Neural cell (in vitro differentiated cells): ENCODE measurements around the gene GMDS. TPM values are rescaled to one million over a fixed set of nuclear protein-coding genes. Genes with fewer than 3 reads are reported as not detected.

ENCODE experiments used
- H2AFZ ChIP-seq: fragments of 200-600, 300-800 bp; sonication (generic), shearing (Covaris generic); 2 replicates; pipeline ENCODE4 v1.6.0; 2014; ENCODE audit warnings: low read depth, mild to moderate bottlenecking, antibody characterized with exemption, low read length, moderate library complexity
- H3F3A ChIP-seq: fragments of 200-600 bp; shearing (Covaris generic); 2 replicates; pipeline ENCODE4 v1.6.1; 2016; ENCODE audit warnings: mild to moderate bottlenecking, moderate library complexity, mixed read lengths, antibody characterized with exemption, low read length; ENCODE audit not compliant: insufficient read depth, poor library complexity, severe bottlenecking
- H3K27ac ChIP-seq: fragments of 200-600, 300-800 bp; sonication (generic), shearing (Covaris generic); 2 replicates; pipeline ENCODE4 v1.5.1; 2014; ENCODE audit warnings: mild to moderate bottlenecking, low read length, moderate library complexity
- H3K27me3 ChIP-seq: fragments of 300-800, 200-600 bp; sonication (generic), shearing (Covaris generic); 2 replicates; pipeline ENCODE4 v1.6.0; 2014; ENCODE audit warnings: mild to moderate bottlenecking, low read depth, low read length, moderate library complexity; ENCODE audit not compliant: insufficient read depth
- H3K36me3 ChIP-seq: fragments of 300-800, 200-600 bp; sonication (generic), shearing (Covaris generic); 2 replicates; pipeline ENCODE4 v1.5.1; 2014; ENCODE audit warnings: mild to moderate bottlenecking, antibody characterized with exemption, low read length, moderate library complexity; ENCODE audit not compliant: insufficient read depth
- H3K4me2 ChIP-seq: fragments of 300-800, 200-600 bp; sonication (generic), shearing (Covaris generic); 2 replicates; pipeline ENCODE4 v1.6.0; 2014; ENCODE audit warnings: mild to moderate bottlenecking, low read length
- H3K4me3 ChIP-seq: fragments of 300-800, 200-600 bp; sonication (generic), shearing (Covaris generic); 2 replicates; pipeline ENCODE4 v1.5.1; 2014; ENCODE audit warnings: mild to moderate bottlenecking, low read length, moderate library complexity
- H3K79me2 ChIP-seq: fragments of 200-600 bp; shearing (Covaris generic); replicated peaks from 2 replicates; pipeline ENCODE4 v1.6.0; 2014; ENCODE audit warnings: mild to moderate bottlenecking, low read length, moderate library complexity; ENCODE audit not compliant: insufficient read depth
- H3K9ac ChIP-seq: fragments of 300-800, 200-600 bp; sonication (generic), shearing (Covaris generic); 2 replicates; pipeline ENCODE4 v1.6.1; 2016; ENCODE audit warnings: mild to moderate bottlenecking, low read length, mixed read lengths
- H3K9me2 ChIP-seq: fragments of 200-600 bp; shearing (Covaris generic); 2 replicates; pipeline ENCODE4 v1.6.1; 2016; ENCODE audit warnings: mild to moderate bottlenecking, low read length, mixed read lengths; ENCODE audit not compliant: insufficient read depth
- H3K9me3 ChIP-seq: fragments of 200-600, 300-800 bp; sonication (generic), shearing (Covaris generic); 2 replicates; pipeline ENCODE4 v1.6.1; 2016; ENCODE audit warnings: mild to moderate bottlenecking, mixed run types, low read length, moderate library complexity, mixed read lengths
- H4K20me1 ChIP-seq: fragments of 200-600 bp; shearing (Covaris generic); 2 replicates; pipeline ENCODE4 v1.6.1; 2016; ENCODE audit warnings: mild to moderate bottlenecking, mixed run types; ENCODE audit not compliant: insufficient read depth
- EP300 ChIP-seq: fragments of 450-650 bp; conservative IDR thresholded peaks from 2 replicates; pipeline ENCODE4 v1.6.1; 2014; ENCODE audit warnings: antibody characterized with exemption, mild to moderate bottlenecking, moderate library complexity; ENCODE audit not compliant: poor library complexity, severe bottlenecking
- EZH2 ChIP-seq: fragments of 200-600, 300-800 bp; shearing (Covaris generic), sonication (generic); IDR thresholded peaks from 2 replicates; pipeline ENCODE4 v1.6.1; 2014; ENCODE audit warnings: antibody characterized with exemption, low read length, borderline replicate concordance, mild to moderate bottlenecking; ENCODE audit not compliant: insufficient read depth, poor library complexity, severe bottlenecking
- MXI1 ChIP-seq: fragments of 450-650 bp; conservative IDR thresholded peaks from 2 replicates; pipeline ENCODE4 v1.6.1; 2014; ENCODE audit warnings: antibody characterized with exemption, mild to moderate bottlenecking; ENCODE audit not compliant: poor library complexity, severe bottlenecking
- POLR2AphosphoS5 ChIP-seq: IDR thresholded peaks from 2 replicates; pipeline ENCODE4 v1.6.1; 2012
- RAD21 ChIP-seq: fragments of 450-650 bp; conservative IDR thresholded peaks from 2 replicates; pipeline ENCODE4 v1.6.1; 2014; ENCODE audit warnings: antibody characterized with exemption, mild to moderate bottlenecking, moderate library complexity
- SMC3 ChIP-seq: fragments of 450-650 bp; conservative IDR thresholded peaks from 2 replicates; pipeline ENCODE4 v1.6.1; 2014; ENCODE audit warnings: antibody characterized with exemption, mild to moderate bottlenecking, moderate library complexity; ENCODE audit not compliant: poor library complexity
- TAF1 ChIP-seq: IDR thresholded peaks from 2 replicates; pipeline ENCODE4 v1.6.1; 2012; ENCODE audit warnings: low read depth
- polyA plus RNA-seq: library from polyadenylated mRNA; depleted of rRNA; stranded (reverse); fragments of >200 nt; gene quantifications from 2 replicates; pipeline ENCODE4 v1.2.3, GENCODE V29; 2014
- TF ChIP-seq, protein P1 (sequence below): fragments of 450-650 bp; IDR thresholded peaks from 2 replicates; pipeline ENCODE4 v1.5.1; 2014; ENCODE audit warnings: antibody characterized with exemption, mild to moderate bottlenecking, moderate library complexity; ENCODE audit not compliant: poor library complexity, severe bottlenecking
- TF ChIP-seq, protein P2 (sequence below): IDR thresholded peaks from 2 replicates; pipeline ENCODE4 v1.6.1; 2012; ENCODE audit warnings: borderline replicate concordance

Gene GMDS
- polyA plus RNA-seq, 1 donor from 2014 or later: 11.4 TPM

GRCh38 chr6:2179950-2180349 is 65.5 kb downstream of the GMDS start:
- H4K20me1 ChIP-seq: no peaks in the 10 kb centered on the region
- H3K79me2 ChIP-seq: no peaks in the 10 kb centered on the region
- H3K27ac ChIP-seq: no peak overlapping the region
- H3K9ac ChIP-seq: no peak overlapping the region
- no peak overlapping the region for H3K4me2 ChIP-seq
- no peaks in the 10 kb centered on the region for H3K27me3 ChIP-seq
- no peaks in the 10 kb centered on the region for H3K36me3 ChIP-seq
- no peaks in the 10 kb centered on the region for H3K9me3 ChIP-seq
- TF ChIP-seq MXI1 (no peak), EZH2 (no peak), EP300 (no peak)
- TF ChIP-seq, protein P1, sequence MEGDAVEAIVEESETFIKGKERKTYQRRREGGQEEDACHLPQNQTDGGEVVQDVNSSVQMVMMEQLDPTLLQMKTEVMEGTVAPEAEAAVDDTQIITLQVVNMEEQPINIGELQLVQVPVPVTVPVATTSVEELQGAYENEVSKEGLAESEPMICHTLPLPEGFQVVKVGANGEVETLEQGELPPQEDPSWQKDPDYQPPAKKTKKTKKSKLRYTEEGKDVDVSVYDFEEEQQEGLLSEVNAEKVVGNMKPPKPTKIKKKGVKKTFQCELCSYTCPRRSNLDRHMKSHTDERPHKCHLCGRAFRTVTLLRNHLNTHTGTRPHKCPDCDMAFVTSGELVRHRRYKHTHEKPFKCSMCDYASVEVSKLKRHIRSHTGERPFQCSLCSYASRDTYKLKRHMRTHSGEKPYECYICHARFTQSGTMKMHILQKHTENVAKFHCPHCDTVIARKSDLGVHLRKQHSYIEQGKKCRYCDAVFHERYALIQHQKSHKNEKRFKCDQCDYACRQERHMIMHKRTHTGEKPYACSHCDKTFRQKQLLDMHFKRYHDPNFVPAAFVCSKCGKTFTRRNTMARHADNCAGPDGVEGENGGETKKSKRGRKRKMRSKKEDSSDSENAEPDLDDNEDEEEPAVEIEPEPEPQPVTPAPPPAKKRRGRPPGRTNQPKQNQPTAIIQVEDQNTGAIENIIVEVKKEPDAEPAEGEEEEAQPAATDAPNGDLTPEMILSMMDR: no peak
- TF ChIP-seq, protein P2, sequence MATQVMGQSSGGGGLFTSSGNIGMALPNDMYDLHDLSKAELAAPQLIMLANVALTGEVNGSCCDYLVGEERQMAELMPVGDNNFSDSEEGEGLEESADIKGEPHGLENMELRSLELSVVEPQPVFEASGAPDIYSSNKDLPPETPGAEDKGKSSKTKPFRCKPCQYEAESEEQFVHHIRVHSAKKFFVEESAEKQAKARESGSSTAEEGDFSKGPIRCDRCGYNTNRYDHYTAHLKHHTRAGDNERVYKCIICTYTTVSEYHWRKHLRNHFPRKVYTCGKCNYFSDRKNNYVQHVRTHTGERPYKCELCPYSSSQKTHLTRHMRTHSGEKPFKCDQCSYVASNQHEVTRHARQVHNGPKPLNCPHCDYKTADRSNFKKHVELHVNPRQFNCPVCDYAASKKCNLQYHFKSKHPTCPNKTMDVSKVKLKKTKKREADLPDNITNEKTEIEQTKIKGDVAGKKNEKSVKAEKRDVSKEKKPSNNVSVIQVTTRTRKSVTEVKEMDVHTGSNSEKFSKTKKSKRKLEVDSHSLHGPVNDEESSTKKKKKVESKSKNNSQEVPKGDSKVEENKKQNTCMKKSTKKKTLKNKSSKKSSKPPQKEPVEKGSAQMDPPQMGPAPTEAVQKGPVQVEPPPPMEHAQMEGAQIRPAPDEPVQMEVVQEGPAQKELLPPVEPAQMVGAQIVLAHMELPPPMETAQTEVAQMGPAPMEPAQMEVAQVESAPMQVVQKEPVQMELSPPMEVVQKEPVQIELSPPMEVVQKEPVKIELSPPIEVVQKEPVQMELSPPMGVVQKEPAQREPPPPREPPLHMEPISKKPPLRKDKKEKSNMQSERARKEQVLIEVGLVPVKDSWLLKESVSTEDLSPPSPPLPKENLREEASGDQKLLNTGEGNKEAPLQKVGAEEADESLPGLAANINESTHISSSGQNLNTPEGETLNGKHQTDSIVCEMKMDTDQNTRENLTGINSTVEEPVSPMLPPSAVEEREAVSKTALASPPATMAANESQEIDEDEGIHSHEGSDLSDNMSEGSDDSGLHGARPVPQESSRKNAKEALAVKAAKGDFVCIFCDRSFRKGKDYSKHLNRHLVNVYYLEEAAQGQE: no peak
- H3K4me3 ChIP-seq: no peak overlapping the region
- H3F3A ChIP-seq: no peaks in the 10 kb centered on the region
- H3K9me2 ChIP-seq: no peaks in the 10 kb centered on the region
- no peak overlapping the region for H2AFZ ChIP-seq

DNA sequence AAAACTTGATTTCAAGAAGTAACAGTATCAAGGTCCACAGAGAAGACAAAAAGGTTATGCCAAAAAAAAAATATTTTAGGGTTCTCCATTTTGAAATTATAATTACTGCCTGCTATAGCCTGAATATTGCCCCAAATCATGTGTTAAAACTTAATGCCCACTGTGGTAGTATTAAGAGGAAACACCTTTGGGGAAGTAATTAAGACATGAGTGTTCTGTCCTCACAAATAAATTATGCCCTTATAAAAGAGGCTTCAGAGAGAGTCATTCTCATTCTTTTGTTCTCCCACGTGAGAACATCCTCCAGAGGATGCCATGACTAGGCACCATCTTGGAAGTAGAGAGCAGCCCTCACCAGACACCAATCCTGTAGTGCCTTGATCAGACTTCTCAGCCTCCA is 66.2 kb downstream of the GMDS start:
- no peaks in the 10 kb centered on the region for H3K9me3 ChIP-seq
- H2AFZ ChIP-seq: no peak overlapping the region
- H3K79me2 ChIP-seq: no peaks in the 10 kb centered on the region
- H4K20me1 ChIP-seq: no peaks in the 10 kb centered on the region
- H3K9ac ChIP-seq: no peak overlapping the region
- no peak for TF ChIP-seq EP300
- H3K4me2 ChIP-seq: no peak overlapping the region
- H3K4me3 ChIP-seq: no peak overlapping the region
- H3K9me2 ChIP-seq: no peaks in the 10 kb centered on the region
- no peaks in the 10 kb centered on the region for H3K27me3 ChIP-seq
- no peaks in the 10 kb centered on the region for H3F3A ChIP-seq
- no peak overlapping the region for H3K27ac ChIP-seq
- no peaks in the 10 kb centered on the region for H3K36me3 ChIP-seq

GRCh38 chr6:2178125-2178524 is 67.3 kb downstream of the GMDS start:
- Histone ChIP-seq H3F3A (no peaks in the 10 kb centered on the region), H3K36me3 (no peaks in the 10 kb centered on the region), H3K79me2 (no peaks in the 10 kb centered on the region), H3K9me3 (no peaks in the 10 kb centered on the region), H4K20me1 (no peaks in the 10 kb centered on the region), H3K27ac (no peak overlapping the region), H3K4me3 (no peak overlapping the region), H3K9me2 (no peaks in the 10 kb centered on the region), H3K27me3 (no peaks in the 10 kb centered on the region), H3K4me2 (no peak overlapping the region), H3K9ac (no peak overlapping the region), H2AFZ (no peak overlapping the region)
- TF ChIP-seq SMC3 (no peak), MXI1 (no peak), RAD21 (no peak), TAF1 (no peak), EZH2 (no peak), EP300 (no peak), POLR2AphosphoS5 (no peak)
- TF ChIP-seq, protein P2: no peak
- TF ChIP-seq, protein P1: no peak
